ENCODE measurements around the gene ITIH5.
"Not testable (repeated sequence)": the region's sequence is repeated elsewhere in the genome, so short reads cannot be mapped to it uniquely, and the experiment has no call there.

ITIH5 gene

DNA sequence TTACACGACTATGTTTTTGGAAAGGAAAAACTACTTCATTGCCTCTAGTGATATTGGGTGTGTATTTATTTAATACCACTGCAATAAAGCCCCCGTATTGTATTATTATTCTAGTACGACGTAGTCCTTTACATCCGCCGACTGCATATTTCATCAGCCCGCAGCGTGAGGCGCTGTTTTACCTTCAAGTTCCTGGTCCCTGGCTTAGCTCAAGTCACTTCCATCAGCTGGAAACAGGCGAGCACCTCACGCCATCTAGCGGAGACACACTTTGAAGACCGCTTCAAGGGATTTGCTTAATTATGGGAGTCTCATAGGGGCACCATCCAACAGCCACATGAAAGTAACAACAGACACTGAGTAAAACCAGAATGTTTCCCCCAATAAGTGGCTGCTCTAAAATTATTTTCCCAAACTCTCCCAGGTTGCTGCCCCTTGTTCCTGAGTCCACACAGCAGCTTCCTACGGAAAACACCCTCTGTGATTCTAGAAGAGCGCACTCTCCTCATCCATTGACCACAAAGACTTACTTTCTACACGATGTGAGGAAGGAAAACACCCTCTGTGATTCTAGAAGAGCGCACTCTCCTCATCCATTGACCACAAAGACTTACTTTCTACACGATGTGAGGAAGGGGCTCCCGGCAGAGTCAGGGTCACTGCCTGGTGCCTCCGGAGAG lies 20.6 kb upstream of the ITIH5 start:
- peak; percentile 62 to 73 for DNase-seq (ENCODE audit: low read depth in 2 of 2)

DNA sequence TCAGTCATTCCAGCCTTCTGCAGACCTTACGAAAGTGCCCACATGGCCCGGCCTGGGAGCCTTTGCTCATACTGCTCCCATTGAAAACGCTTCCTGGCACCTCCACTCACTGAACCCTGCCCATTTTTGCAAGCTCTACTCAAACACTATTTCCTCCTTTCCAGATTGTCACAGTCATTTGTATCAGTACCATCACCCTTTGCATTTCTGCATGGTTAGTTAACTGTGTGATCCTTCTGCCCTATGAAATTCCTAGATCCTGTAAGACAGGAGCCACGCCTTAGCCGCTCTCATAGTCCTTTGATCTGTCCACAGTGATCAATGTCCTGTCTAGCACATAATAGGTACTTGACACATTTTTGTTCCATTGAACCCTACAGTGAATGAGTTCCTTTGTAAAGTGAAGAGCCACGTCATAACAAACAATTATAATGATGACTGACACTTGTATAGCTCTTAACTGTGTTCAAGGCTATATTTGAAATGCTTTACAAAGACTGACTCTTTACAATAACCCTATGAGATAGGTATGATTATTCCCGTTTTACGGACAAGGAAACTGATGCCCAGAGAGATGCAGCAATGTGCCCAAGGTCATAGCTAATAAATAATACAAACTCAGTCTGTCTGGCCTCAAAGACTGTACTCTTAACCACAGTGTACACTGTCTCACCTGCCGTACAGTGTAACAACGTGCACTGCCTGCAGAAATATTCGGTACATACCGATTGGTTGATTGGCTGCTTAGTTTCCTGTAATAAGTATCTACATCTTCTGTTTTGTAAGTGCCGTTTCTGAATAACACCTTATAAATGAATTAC lies 19.8 kb upstream of the ITIH5 start:
- DNase-seq (ENCODE audit: low read depth in 2 of 2) = no peak

- not testable (repeated sequence) for DNase-seq (ENCODE audit: low read depth in 2 of 2)
Measured at GRCh38 chr10:7680078-7680477, 13.3 kb upstream of the ITIH5 start.

DNA sequence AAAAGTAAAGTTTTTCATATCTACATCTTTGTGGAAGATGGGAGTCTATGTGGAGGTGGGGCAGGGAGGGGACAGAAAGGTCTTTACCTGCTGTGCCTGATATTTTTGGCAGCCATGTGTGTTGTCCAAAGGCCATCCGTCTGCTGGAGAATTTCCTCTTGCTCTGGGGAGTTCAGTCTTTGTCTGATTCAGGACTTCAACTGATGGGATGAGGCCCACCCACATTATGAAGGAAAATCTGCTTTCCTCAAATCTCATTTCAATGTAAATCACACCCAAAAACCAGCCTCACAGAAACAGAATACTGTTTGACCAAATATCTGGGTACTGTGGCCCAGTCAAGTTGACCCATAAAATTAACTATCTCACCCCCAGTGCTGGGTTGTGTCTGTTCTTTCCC lies 12.5 kb upstream of the ITIH5 start:
- DNase-seq (ENCODE audit: low read depth in 2 of 2) = no peak

DNA sequence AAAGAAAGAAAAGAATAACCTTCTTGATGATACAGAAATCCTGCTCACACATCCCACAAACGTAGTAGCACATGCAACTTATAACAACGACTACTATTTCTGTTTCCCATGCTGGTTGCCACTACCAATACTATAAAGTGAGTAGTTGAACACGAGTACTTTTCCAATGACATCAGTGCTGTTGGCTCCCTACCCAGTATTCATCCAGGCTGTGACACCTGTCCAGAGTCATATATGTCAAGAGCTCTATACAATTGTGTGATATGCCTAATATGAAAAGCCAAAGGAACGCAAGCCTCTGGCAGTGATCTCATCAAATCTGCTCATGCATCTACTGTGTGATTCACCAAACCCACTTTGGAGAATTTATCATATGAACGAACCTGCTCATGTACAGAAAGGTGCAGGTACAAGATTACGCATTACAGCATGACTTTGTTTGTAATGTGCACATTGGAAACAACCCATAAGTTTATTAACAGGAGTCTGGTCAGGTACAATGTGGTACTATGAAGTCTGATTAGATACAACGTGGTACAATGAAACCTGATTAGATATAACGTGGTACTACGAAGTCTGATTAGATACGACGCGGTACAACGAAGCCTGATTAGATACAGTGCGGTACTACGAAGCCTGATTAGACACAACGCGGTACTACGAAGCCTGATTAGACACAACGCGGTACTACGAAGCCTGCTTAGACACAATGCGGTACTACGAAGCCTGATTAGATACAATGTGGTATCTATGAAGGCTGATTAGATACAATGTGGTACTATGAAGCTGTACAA lies 5.8 kb upstream of the ITIH5 start:
- DNase-seq (ENCODE audit: low read depth in 2 of 2) = no peak

DNA sequence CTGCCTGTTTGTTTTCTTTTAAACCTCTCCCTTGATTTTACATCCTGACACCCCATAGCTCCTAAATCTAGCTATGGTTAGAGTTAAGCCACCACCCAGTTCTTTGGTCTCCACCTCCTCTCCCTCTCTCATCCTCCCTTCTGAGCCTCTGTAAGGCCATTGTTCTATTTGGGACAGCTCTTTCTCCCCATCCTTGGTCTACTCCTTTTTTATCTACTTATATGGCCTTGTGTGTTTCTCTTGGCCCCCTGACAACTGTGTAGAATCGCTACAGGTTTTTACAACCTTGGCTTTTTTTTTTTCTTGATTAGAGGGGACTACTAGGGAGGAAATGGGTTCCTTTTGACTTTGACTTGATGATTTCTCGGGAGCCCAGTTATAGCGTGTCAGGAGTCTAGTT lies 3.4 kb upstream of the ITIH5 start:
- DNase-seq (ENCODE audit: low read depth in 2 of 2) = no peak

- DNase-seq (ENCODE audit: low read depth in 2 of 2) = no peak
Measured at GRCh38 chr10:7667262-7668141, 736 bp upstream of the ITIH5 start.

- DNase-seq (ENCODE audit: low read depth in 2 of 2) = no peak
Measured at GRCh38 chr10:7665767-7666166, 999 bp downstream of the ITIH5 start.

- DNase-seq (ENCODE audit: low read depth in 2 of 2) = no peak
Measured at GRCh38 chr10:7664707-7665106, 2.1 kb downstream of the ITIH5 start.

- no peak for DNase-seq (ENCODE audit: low read depth in 2 of 2)
Measured at GRCh38 chr10:7662522-7662921, 4.2 kb downstream of the ITIH5 start.

- no peak for DNase-seq (ENCODE audit: low read depth in 2 of 2)
Measured at GRCh38 chr10:7659560-7659959, 7.2 kb downstream of the ITIH5 start.

- no peak for DNase-seq (ENCODE audit: low read depth in 2 of 2)
Measured at GRCh38 chr10:7657552-7657951, 9.2 kb downstream of the ITIH5 start.

DNA sequence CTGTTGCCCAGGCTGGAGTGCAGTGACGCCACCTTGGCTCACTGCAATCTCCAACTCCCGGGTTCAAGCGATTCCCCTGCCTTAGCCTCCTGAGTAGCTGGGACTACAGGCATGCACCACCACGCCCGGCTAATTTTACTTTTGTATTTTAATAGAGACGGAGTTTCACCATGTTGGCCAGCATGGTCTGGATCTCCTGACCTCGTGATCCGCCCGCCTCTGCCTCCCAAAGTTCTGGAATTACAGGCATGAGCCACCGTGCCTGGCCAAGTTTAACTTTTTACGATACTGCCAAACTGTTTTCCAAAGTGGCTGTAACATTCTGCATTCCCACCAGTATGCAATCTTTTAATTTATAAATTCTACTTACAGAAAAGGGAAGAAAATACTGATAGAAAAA lies 9.7 kb downstream of the ITIH5 start:
- not testable (repeated sequence) for DNase-seq (ENCODE audit: low read depth in 2 of 2)

DNA sequence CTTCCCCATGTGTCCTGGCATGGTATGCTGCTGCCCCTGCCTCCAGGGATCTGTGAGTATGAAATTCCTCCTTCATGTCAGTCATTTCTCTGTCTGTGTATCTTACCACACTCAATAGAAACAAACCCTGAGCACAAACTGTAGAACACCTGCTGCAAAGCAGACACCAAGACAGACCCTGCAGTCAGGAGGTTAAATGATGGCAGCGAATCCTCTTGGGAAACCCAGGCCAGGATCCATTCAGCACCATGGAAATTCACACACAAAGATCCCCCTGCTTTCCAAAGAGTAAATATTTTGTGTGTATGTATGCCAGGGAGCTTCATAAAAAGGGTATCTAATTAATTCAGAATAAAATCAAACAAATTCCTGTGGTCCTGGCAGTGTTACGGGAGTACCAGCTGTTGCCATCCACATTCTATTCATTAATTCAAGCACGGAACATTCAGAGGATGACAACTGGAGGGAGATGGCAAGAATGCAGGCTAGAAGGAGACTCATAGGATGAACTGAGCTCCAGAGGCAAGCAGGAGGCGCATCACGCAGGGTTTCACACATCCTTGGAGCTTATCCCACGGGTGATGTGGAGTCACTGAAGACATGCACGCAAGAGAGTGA lies 14.8 kb downstream of the ITIH5 start:
- no peak for DNase-seq (ENCODE audit: low read depth in 2 of 2)

- DNase-seq (ENCODE audit: low read depth in 2 of 2) = no peak
Measured at GRCh38 chr10:7649673-7650300, 17.0 kb downstream of the ITIH5 start.

DNA sequence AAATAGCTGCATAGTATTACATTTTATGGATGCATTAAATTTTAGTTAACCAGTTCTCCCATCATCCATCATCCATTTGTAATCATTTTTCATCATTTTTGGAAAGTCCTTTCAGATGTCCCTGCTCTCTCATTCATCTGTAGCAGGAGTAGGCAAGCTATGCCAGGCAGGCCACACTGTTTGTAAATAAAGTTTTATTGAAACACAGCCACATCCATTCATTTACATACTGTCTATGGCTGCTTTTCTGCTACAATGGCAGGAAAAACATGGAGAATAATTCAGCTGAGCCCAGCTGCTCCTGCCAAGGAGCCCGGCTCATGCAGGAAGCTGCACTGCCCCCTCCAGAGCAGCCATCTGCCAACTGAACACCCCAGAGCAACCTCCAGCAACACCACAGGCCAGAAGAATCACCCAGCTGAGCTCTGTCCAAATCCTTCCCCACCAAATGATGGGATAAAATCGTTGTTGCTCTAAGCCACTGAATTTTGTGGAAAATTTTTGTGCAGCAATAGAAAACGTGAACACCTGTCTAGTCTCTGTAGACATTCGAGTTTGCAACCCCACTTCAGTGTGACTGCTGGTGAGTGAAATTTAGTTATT lies 19.6 kb downstream of the ITIH5 start:
- no peak for DNase-seq (ENCODE audit: low read depth in 2 of 2)

GRCh38 chr10:7642491-7643011 lies 24.2 kb downstream of the ITIH5 start:
- no peak for DNase-seq (ENCODE audit: low read depth in 2 of 2)

- DNase-seq (ENCODE audit: low read depth in 2 of 2) = no peak
Measured at GRCh38 chr10:7635408-7636125, 31.2 kb downstream of the ITIH5 start.

All from stimulated activated CD4-positive, alpha-beta T cell treated with anti-CD3 and anti-CD28 coated beads, Interleukin-15, amount 100 ng/mL, for 48 hours (primary cell).